HL-60 (cell line): ENCODE data around the gene MOCOS.

Experiments used
- DNase-seq, 2 experiments: peaks; one replicate each; pipeline ENCODE4 v3.0.0-alpha.2; 2010 to 2020; ENCODE audit warnings: low read depth in 1 of 2, low spot score in 1 of 2
- H3K27ac ChIP-seq: fragments of 250-450 bp; sonication (Bioruptor Pico); replicated peaks from 2 replicates; pipeline ENCODE4 v1.5.1; 2020; ENCODE audit warnings: mild to moderate bottlenecking, moderate library complexity
- H3K27me3 ChIP-seq: fragments of 250-450 bp; sonication (Bioruptor Pico); 2 replicates; pipeline ENCODE4 v1.5.1; 2021; ENCODE audit warnings: mild to moderate bottlenecking, moderate library complexity; ENCODE audit not compliant: insufficient read depth, poor library complexity, severe bottlenecking
- H3K4me3 ChIP-seq: replicated peaks from 2 replicates; pipeline ENCODE4 v1.5.1; 2011; ENCODE audit warnings: mild to moderate bottlenecking, control low read depth, low read length; ENCODE audit not compliant: insufficient read depth
- GABPA ChIP-seq: IDR thresholded peaks from 2 replicates; pipeline ENCODE4 v1.6.1; 2012; ENCODE audit warnings: low read depth
- POLR2AphosphoS5 ChIP-seq: IDR thresholded peaks from 2 replicates; pipeline ENCODE4 v1.6.1; 2012; ENCODE audit warnings: low read depth
- REST ChIP-seq: IDR thresholded peaks from 2 replicates; pipeline ENCODE4 v1.6.1; 2012; ENCODE audit warnings: low read depth; ENCODE audit not compliant: insufficient replicate concordance
- SPI1 ChIP-seq: IDR thresholded peaks from 2 replicates; pipeline ENCODE4 v1.6.1; 2012; ENCODE audit warnings: low read depth, mild to moderate bottlenecking, borderline replicate concordance
- TF ChIP-seq, protein P1 (sequence below): IDR thresholded peaks from one replicate; pipeline ENCODE4 v1.5.1; 2011; ENCODE audit warnings: low read length, control low read depth, inconsistent platforms; ENCODE audit not compliant: insufficient read depth

The MOCOS gene

GRCh38 chr18:36288689-36289088 is 101.4 kb downstream of the MOCOS start:
- H3K4me3 ChIP-seq: no peak overlapping the region
- no peak overlapping the region for H3K27ac ChIP-seq
- H3K27me3 ChIP-seq: peaks cover 22% of the 10 kb centered on the region
- no peak for DNase-seq
- TF ChIP-seq, protein P1, sequence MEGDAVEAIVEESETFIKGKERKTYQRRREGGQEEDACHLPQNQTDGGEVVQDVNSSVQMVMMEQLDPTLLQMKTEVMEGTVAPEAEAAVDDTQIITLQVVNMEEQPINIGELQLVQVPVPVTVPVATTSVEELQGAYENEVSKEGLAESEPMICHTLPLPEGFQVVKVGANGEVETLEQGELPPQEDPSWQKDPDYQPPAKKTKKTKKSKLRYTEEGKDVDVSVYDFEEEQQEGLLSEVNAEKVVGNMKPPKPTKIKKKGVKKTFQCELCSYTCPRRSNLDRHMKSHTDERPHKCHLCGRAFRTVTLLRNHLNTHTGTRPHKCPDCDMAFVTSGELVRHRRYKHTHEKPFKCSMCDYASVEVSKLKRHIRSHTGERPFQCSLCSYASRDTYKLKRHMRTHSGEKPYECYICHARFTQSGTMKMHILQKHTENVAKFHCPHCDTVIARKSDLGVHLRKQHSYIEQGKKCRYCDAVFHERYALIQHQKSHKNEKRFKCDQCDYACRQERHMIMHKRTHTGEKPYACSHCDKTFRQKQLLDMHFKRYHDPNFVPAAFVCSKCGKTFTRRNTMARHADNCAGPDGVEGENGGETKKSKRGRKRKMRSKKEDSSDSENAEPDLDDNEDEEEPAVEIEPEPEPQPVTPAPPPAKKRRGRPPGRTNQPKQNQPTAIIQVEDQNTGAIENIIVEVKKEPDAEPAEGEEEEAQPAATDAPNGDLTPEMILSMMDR: no peak
- TF ChIP-seq GABPA (no peak), SPI1 (no peak)

GRCh38 chr18:36294031-36294430 is 106.7 kb downstream of the MOCOS start:
- H3K27me3 ChIP-seq: peaks cover 55% of the 10 kb centered on the region
- TF ChIP-seq GABPA: no peak
- TF ChIP-seq POLR2AphosphoS5: no peak
- no peak for TF ChIP-seq REST
- TF ChIP-seq SPI1: no peak
- TF ChIP-seq, protein P1: no peak
- H3K4me3 ChIP-seq: no peak overlapping the region
- no peak overlapping the region for H3K27ac ChIP-seq
- DNase-seq: no peak

DNA sequence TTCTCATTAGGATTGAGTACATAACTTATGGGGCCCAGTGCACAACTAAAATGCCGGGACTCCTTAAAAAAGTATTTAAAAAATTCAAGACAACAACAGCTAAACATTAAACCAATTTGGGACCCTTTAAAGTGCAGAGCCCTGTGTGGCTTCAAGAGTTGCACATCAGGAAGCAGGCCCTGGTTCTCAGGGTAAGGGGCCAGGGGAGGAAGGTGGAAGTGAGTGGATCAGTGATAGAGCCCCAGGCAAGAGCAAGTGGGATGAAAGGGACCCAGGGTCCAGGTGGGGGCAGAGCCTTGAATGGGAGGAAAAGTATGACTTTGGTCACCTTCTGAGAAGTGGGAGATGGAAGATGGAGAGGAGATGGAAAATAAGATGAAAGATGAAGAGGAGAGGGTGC is 107.9 kb downstream of the MOCOS start:
- no peak for TF ChIP-seq SPI1
- TF ChIP-seq GABPA: no peak
- no peak for TF ChIP-seq REST
- TF ChIP-seq, protein P1: no peak
- TF ChIP-seq POLR2AphosphoS5: no peak
- Histone ChIP-seq H3K4me3 (no peak overlapping the region), H3K27ac (no peak overlapping the region), H3K27me3 (peaks cover 63% of the 10 kb centered on the region)
- DNase-seq: no peak

GRCh38 chr18:36295880-36296301 is 108.6 kb downstream of the MOCOS start:
- peaks cover 65% of the 10 kb centered on the region for H3K27me3 ChIP-seq
- no peak overlapping the region for H3K27ac ChIP-seq
- no peak for TF ChIP-seq REST
- TF ChIP-seq, protein P1: no peak
- TF ChIP-seq GABPA: no peak
- no peak for TF ChIP-seq POLR2AphosphoS5
- TF ChIP-seq SPI1: no peak
- no peak overlapping the region for H3K4me3 ChIP-seq
- no peak for DNase-seq
